HEK293 (cell line): Measurements from ENCODE around the gene NEK1.

Experiments
- CTCF ChIA-PET: fragments of 350-600 bp; formaldehyde crosslinking; extraction: SDS; loops from one replicate; lab custom pipeline; 2021; ENCODE audit warnings: antibody characterized with exemption; lab: Yijun Ruan, JAX
- POLR2A ChIA-PET: fragments of 300-600 bp; formaldehyde crosslinking; extraction: SDS; loops from one replicate; lab custom pipeline; 2020; ENCODE audit warnings: antibody characterized with exemption, inconsistent platforms; lab: Yijun Ruan, JAX
- H3K27ac ChIP-seq: fragments of 200-500 bp; sonication (Bioruptor generic); 2 replicates; pipeline ENCODE4 v1.5.1; 2014; ENCODE audit warnings: low read depth, low read length, control low read depth, inconsistent platforms; ENCODE audit errors: extremely low read depth
- H3K36me3 ChIP-seq, 2 experiments: fragments of 200-500 bp in 1 of 2; sonication (Bioruptor generic) in 1 of 2; 1 replicate in 1 of 2; 2 replicates in 1 of 2; pipeline ENCODE4 v1.5.1; 2014 to 2017; ENCODE audit warnings: inconsistent platforms in 2 of 2, low read length in 2 of 2; ENCODE audit not compliant: control insufficient read depth in 2 of 2, insufficient read depth in 1 of 2
- H3K4me1 ChIP-seq: fragments of 200-500 bp; sonication (Bioruptor generic); 2 replicates; pipeline ENCODE4 v1.5.1; 2014; ENCODE audit warnings: mild to moderate bottlenecking, low read length, inconsistent platforms; ENCODE audit not compliant: control insufficient read depth, insufficient read depth
- H3K4me3 ChIP-seq: 2 replicates; pipeline ENCODE4 v1.5.1; 2011; ENCODE audit warnings: low read depth, mild to moderate bottlenecking, control low read depth, low read length, moderate library complexity
- H3K9me3 ChIP-seq: fragments of 200-500 bp; sonication (Bioruptor generic); 2 replicates; pipeline ENCODE4 v1.5.1; 2014; ENCODE audit warnings: low read depth, low read length, inconsistent platforms; ENCODE audit not compliant: control insufficient read depth, insufficient read depth
- BCL11B ChIP-seq: fragments of 450-650 bp; formaldehyde crosslinking; IDR thresholded peaks from 2 replicates; pipeline ENCODE4 v1.5.1; 2016; ENCODE audit warnings: low read depth, missing biosample characterization, missing genetic modification characterization
- HOXD13 ChIP-seq: sonication (generic); formaldehyde crosslinking; IDR thresholded peaks from 2 replicates; pipeline ENCODE4 v1.8.0; 2022; ENCODE audit warnings: missing genetic modification reagents, borderline replicate concordance
- IKZF3 ChIP-seq: fragments of 450-650 bp; IDR thresholded peaks from 2 replicates; pipeline ENCODE4 v1.5.0; 2018; ENCODE audit warnings: missing biosample characterization, mild to moderate bottlenecking, missing genetic modification characterization, moderate library complexity
- REPIN1 ChIP-seq: fragments of 450-650 bp; formaldehyde crosslinking; IDR thresholded peaks from 2 replicates; pipeline ENCODE4 v1.5.1; 2017; ENCODE audit warnings: missing biosample characterization, missing genetic modification characterization, low read depth
- SP3 ChIP-seq: fragments of 450-650 bp; formaldehyde crosslinking; IDR thresholded peaks from 2 replicates; pipeline ENCODE4 v1.5.1; 2016; ENCODE audit warnings: missing biosample characterization, missing genetic modification characterization
- ZFP3 ChIP-seq: fragments of 450-650 bp; formaldehyde crosslinking; IDR thresholded peaks from 2 replicates; pipeline ENCODE4 v1.5.1; 2016; ENCODE audit warnings: low read depth, missing biosample characterization, missing genetic modification characterization
- ZNF10 ChIP-seq: fragments of 450-650 bp; formaldehyde crosslinking; IDR thresholded peaks from 2 replicates; pipeline ENCODE4 v1.5.1; 2017; ENCODE audit warnings: missing biosample characterization, missing genetic modification characterization
- ZNF114 ChIP-seq: fragments of 450-650 bp; formaldehyde crosslinking; IDR thresholded peaks from 2 replicates; pipeline ENCODE4 v1.5.0; 2017; ENCODE audit warnings: missing biosample characterization, missing genetic modification characterization
- ZNF174 ChIP-seq: fragments of 450-650 bp; formaldehyde crosslinking; IDR thresholded peaks from 2 replicates; pipeline ENCODE4 v1.5.0; 2017; ENCODE audit warnings: missing biosample characterization, mild to moderate bottlenecking, missing genetic modification characterization
- ZNF175 ChIP-seq: fragments of 450-650 bp; formaldehyde crosslinking; IDR thresholded peaks from 2 replicates; pipeline ENCODE4 v1.5.1; 2016; ENCODE audit warnings: missing biosample characterization, missing genetic modification characterization
- ZNF24 ChIP-seq: fragments of 450-650 bp; formaldehyde crosslinking; IDR thresholded peaks from 2 replicates; pipeline ENCODE4 v1.5.1; 2016; ENCODE audit warnings: missing biosample characterization, missing genetic modification characterization
- ZNF37A ChIP-seq: fragments of 450-650 bp; IDR thresholded peaks from 2 replicates; pipeline ENCODE4 v1.5.1; 2018; ENCODE audit warnings: missing biosample characterization, missing genetic modification characterization
- ZNF48 ChIP-seq: fragments of 450-650 bp; formaldehyde crosslinking; IDR thresholded peaks from 2 replicates; pipeline ENCODE4 v1.5.1; 2016; ENCODE audit warnings: missing biosample characterization, missing genetic modification characterization
- ZNF501 ChIP-seq: fragments of 450-650 bp; formaldehyde crosslinking; IDR thresholded peaks from 2 replicates; pipeline ENCODE4 v1.5.1; 2016; ENCODE audit warnings: missing biosample characterization, missing genetic modification characterization
- ZNF530 ChIP-seq: fragments of 450-650 bp; formaldehyde crosslinking; IDR thresholded peaks from 2 replicates; pipeline ENCODE4 v1.5.1; 2016; ENCODE audit warnings: low read depth, missing biosample characterization, missing genetic modification characterization
- ZNF585B ChIP-seq: fragments of 450-650 bp; formaldehyde crosslinking; IDR thresholded peaks from 2 replicates; pipeline ENCODE4 v1.5.1; 2016; ENCODE audit warnings: missing biosample characterization, missing genetic modification characterization
- ZNF654 ChIP-seq: fragments of 450-650 bp; formaldehyde crosslinking; IDR thresholded peaks from 2 replicates; pipeline ENCODE4 v1.5.1; 2016; ENCODE audit warnings: low read depth, missing biosample characterization, missing genetic modification characterization
- ZNF658 ChIP-seq: fragments of 450-650 bp; formaldehyde crosslinking; IDR thresholded peaks from 2 replicates; pipeline ENCODE4; 2016; ENCODE audit warnings: missing biosample characterization, missing genetic modification characterization
- ZSCAN23 ChIP-seq: fragments of 450-650 bp; formaldehyde crosslinking; IDR thresholded peaks from 2 replicates; pipeline ENCODE4 v1.5.1; 2016; ENCODE audit warnings: missing biosample characterization, missing genetic modification characterization
- TF ChIP-seq, protein P1 (sequence below): fragments of 450-650 bp; formaldehyde crosslinking; IDR thresholded peaks from 2 replicates; pipeline ENCODE4 v1.5.1; 2017; ENCODE audit warnings: missing biosample characterization, missing genetic modification characterization
- TF ChIP-seq, protein P2 (sequence below): fragments of 450-650 bp; formaldehyde crosslinking; IDR thresholded peaks from 2 replicates; pipeline ENCODE4 v1.5.0; 2017; ENCODE audit warnings: missing biosample characterization, missing genetic modification characterization, borderline replicate concordance
- TF ChIP-seq, protein P3 (sequence below): fragments of 450-650 bp; formaldehyde crosslinking; IDR thresholded peaks from 2 replicates; pipeline ENCODE4 v1.5.1; 2017; ENCODE audit warnings: missing biosample characterization, missing genetic modification characterization
- TF ChIP-seq, protein P4 (sequence below): fragments of 450-650 bp; formaldehyde crosslinking; IDR thresholded peaks from 2 replicates; pipeline ENCODE4 v1.5.1; 2017; ENCODE audit warnings: missing biosample characterization, missing genetic modification characterization

The NEK1 gene

DNA sequence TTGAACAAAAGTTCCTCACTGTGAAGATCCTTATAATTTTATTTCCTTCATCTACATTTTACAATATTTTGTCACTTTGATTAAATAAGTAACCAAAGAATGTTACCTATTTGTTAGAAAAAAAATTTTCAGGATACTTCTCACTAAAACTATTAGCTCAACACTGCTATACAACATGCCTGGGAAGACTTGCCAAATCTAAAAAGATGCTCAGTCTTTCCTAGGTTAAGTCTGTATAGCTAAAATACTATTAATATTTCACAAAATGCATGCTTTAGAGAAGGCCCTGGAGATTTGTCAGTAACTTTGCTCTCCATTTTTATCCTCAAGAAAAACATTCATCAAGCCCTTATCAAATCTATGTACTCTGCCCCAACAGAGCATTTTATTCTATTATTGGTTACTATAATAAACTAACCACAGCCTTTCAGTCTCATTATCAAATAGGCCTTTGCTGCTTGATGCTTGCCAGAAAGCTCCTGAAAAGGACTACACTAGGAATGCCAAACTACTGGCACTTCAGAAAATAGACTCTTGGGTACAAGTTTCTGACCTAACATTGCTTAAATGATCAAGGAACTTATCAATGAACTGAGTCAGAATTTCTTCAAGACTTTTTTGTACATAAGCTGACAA lies 17.7 kb downstream of the NEK1 start:
- TF ChIP-seq ZNF658 (no peak), ZNF501 (tag by site-specific recombination) (no peak), SP3 (tag by site-specific recombination) (no peak), ZNF37A (tag by site-specific recombination) (no peak), ZNF654 (no peak), ZNF530 (tag by site-specific recombination) (no peak), ZNF174 (tag by site-specific recombination) (no peak), HOXD13 (no peak)
- TF ChIP-seq, protein P1, sequence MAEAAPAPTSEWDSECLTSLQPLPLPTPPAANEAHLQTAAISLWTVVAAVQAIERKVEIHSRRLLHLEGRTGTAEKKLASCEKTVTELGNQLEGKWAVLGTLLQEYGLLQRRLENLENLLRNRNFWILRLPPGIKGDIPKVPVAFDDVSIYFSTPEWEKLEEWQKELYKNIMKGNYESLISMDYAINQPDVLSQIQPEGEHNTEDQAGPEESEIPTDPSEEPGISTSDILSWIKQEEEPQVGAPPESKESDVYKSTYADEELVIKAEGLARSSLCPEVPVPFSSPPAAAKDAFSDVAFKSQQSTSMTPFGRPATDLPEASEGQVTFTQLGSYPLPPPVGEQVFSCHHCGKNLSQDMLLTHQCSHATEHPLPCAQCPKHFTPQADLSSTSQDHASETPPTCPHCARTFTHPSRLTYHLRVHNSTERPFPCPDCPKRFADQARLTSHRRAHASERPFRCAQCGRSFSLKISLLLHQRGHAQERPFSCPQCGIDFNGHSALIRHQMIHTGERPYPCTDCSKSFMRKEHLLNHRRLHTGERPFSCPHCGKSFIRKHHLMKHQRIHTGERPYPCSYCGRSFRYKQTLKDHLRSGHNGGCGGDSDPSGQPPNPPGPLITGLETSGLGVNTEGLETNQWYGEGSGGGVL (tag by site-specific recombination), result no peak
- TF ChIP-seq, all 188 proteins: peak for 0
- Histone ChIP-seq H3K4me1 (no peaks in the 10 kb centered on the region), H3K9me3 (no peaks in the 10 kb centered on the region), H3K27ac (no peak overlapping the region), H3K4me3 (no peak overlapping the region), H3K36me3 (peaks cover 4 to 16% of the 10 kb centered on the region in 2 experiments; a peak in 2 of 3 replicates)
- POLR2A ChIA-PET, result no interaction called here
- CTCF ChIA-PET, result interaction anchor here (0.7 to 1.2 kb wide), 3 partner anchors 18 to 223 kb away, joined by 3 read pairs; partner anchors contain the start of gene NEK1

DNA sequence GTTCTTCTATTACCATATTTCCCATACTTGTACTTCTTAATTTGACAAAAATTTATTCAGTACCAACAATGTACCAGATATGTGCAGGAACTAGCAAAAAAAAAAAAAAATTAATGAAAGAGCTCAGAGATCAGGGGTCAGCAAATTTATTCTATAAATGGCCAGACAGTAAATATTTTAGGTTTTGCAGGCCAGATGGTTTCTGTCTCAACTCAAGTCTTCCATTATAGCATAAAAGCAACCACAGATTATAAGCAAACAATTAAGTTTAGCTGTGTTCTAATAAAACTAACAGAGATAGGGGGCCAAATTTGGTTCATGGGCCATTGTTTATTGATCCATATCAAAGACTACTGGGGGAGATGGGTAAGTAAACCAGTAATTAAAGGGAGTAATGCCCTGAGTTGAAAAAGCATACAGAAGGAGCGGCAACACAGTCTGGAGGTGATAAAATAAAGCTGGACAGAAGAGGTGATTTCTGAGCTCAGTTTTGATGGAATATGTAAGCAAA lies 19.3 kb downstream of the NEK1 start:
- no peak overlapping the region for H3K4me3 ChIP-seq
- ChIA-PET CTCF (no interaction called here), POLR2A (no interaction called here)
- H3K27ac ChIP-seq, result no peak overlapping the region
- TF ChIP-seq, protein P2, sequence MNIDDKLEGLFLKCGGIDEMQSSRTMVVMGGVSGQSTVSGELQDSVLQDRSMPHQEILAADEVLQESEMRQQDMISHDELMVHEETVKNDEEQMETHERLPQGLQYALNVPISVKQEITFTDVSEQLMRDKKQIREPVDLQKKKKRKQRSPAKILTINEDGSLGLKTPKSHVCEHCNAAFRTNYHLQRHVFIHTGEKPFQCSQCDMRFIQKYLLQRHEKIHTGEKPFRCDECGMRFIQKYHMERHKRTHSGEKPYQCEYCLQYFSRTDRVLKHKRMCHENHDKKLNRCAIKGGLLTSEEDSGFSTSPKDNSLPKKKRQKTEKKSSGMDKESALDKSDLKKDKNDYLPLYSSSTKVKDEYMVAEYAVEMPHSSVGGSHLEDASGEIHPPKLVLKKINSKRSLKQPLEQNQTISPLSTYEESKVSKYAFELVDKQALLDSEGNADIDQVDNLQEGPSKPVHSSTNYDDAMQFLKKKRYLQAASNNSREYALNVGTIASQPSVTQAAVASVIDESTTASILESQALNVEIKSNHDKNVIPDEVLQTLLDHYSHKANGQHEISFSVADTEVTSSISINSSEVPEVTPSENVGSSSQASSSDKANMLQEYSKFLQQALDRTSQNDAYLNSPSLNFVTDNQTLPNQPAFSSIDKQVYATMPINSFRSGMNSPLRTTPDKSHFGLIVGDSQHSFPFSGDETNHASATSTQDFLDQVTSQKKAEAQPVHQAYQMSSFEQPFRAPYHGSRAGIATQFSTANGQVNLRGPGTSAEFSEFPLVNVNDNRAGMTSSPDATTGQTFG (tag by site-specific recombination), result no peak
- TF ChIP-seq, protein P3, sequence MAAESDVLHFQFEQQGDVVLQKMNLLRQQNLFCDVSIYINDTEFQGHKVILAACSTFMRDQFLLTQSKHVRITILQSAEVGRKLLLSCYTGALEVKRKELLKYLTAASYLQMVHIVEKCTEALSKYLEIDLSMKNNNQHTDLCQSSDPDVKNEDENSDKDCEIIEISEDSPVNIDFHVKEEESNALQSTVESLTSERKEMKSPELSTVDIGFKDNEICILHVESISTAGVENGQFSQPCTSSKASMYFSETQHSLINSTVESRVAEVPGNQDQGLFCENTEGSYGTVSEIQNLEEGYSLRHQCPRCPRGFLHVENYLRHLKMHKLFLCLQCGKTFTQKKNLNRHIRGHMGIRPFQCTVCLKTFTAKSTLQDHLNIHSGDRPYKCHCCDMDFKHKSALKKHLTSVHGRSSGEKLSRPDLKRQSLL, result no peak
- TF ChIP-seq, protein P4, sequence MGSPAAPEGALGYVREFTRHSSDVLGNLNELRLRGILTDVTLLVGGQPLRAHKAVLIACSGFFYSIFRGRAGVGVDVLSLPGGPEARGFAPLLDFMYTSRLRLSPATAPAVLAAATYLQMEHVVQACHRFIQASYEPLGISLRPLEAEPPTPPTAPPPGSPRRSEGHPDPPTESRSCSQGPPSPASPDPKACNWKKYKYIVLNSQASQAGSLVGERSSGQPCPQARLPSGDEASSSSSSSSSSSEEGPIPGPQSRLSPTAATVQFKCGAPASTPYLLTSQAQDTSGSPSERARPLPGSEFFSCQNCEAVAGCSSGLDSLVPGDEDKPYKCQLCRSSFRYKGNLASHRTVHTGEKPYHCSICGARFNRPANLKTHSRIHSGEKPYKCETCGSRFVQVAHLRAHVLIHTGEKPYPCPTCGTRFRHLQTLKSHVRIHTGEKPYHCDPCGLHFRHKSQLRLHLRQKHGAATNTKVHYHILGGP (tag by site-specific recombination), result no peak
- no peak for TF ChIP-seq BCL11B (tag by site-specific recombination)
- no peak for TF ChIP-seq ZNF10 (tag by site-specific recombination)
- no peak for TF ChIP-seq ZNF175 (tag by site-specific recombination)
- TF ChIP-seq ZNF24 (tag by site-specific recombination), result no peak
- no peak for TF ChIP-seq ZNF585B
- no peak for TF ChIP-seq REPIN1
- TF ChIP-seq ZSCAN23 (tag by site-specific recombination), result no peak
- TF ChIP-seq ZNF658, result no peak
- no peak for TF ChIP-seq ZNF48 (tag by site-specific recombination)
- no peak for TF ChIP-seq ZFP3 (tag by site-specific recombination)
- no peak for TF ChIP-seq IKZF3 (tag by site-specific recombination)
- no peak for TF ChIP-seq ZNF114 (tag by site-specific recombination)
- H3K9me3 ChIP-seq, result no peaks in the 10 kb centered on the region
- no peaks in the 10 kb centered on the region for H3K4me1 ChIP-seq
- peaks cover 4 to 23% of the 10 kb centered on the region in 2 experiments; a peak in 2 of 3 replicates for H3K36me3 ChIP-seq
